OCI-LY1 (cell line): Measurements from ENCODE around the gene KIAA1549.

ENCODE experiments used
- CTCF ChIP-seq: fragments of 200-600 bp; sonication (generic), shearing (Covaris generic); IDR thresholded peaks from 2 replicates; pipeline ENCODE4 v1.5.1; 2017; ENCODE audit warnings: mild to moderate bottlenecking, antibody characterized with exemption, low read length, moderate library complexity, mixed read lengths
- EZH2 ChIP-seq: fragments of 200-600 bp; sonication (generic), shearing (Covaris generic); IDR thresholded peaks from 2 replicates; pipeline ENCODE4 v1.8.0; 2017; ENCODE audit warnings: borderline replicate concordance, mixed run types, mild to moderate bottlenecking, antibody characterized with exemption, low read length, moderate library complexity, mixed read lengths

GRCh38 chr7:138913783-138914182, 67.4 kb downstream of the KIAA1549 start:
- TF ChIP-seq CTCF: no peak
- no peak for TF ChIP-seq EZH2
